Esophagus muscularis mucosa (tissue), 4 donors: ENCODE measurements around the gene PLXNA1. TPM values are rescaled to one million over a fixed set of nuclear protein-coding genes. Genes with fewer than 3 reads are reported as not detected.

Source experiments
- DNase-seq: peaks from one replicate; pipeline ENCODE4 v3.0.0-alpha.2; 2017; ENCODE audit errors: extremely low spot score
- H3K27ac ChIP-seq, 4 donors: fragments of 200-600 bp; sonication (generic); replicated peaks in 1 of 4; 1 replicate in 3 of 4; 2 replicates in 1 of 4; pipeline ENCODE4 v1.5.1; 2016 to 2019; ENCODE audit warnings: mild to moderate bottlenecking in 1 of 4
- H3K27me3 ChIP-seq, 4 donors: fragments of 200-600 bp; sonication (generic); one replicate each; pipeline versions ENCODE4 v1.5.1 to v1.6.0; 2016 to 2019
- H3K36me3 ChIP-seq, 4 donors: fragments of 200-600 bp; sonication (generic); one replicate each; pipeline ENCODE4 v1.5.1; 2016 to 2019
- H3K4me1 ChIP-seq, 4 donors: fragments of 200-600 bp; sonication (generic); one replicate each; pipeline ENCODE4 v1.5.1; 2016 to 2019
- H3K4me3 ChIP-seq, 4 donors: fragments of 200-600 bp; sonication (generic); 1 replicate in 2 of 4; 2 replicates in 2 of 4; pipeline ENCODE4 v1.5.1; 2016 to 2019; ENCODE audit warnings: mild to moderate bottlenecking in 4 of 4, moderate library complexity in 1 of 4
- H3K9me3 ChIP-seq, 4 donors: fragments of 200-600 bp; sonication (generic); 1 replicate in 3 of 4; 2 replicates in 1 of 4; pipeline ENCODE4 v1.5.1; 2016 to 2019
- CTCF ChIP-seq, 3 experiments: fragments of 200-600 bp in 2 of 3; fragments of 450-650 bp in 1 of 3; sonication (generic) in 2 of 3; IDR thresholded peaks; one replicate each; pipeline ENCODE4 v1.5.1; 2017 to 2019; ENCODE audit warnings: antibody characterized with exemption in 3 of 3, mild to moderate bottlenecking in 2 of 3, moderate library complexity in 1 of 3
- EP300 ChIP-seq: sonication (generic); formaldehyde crosslinking; IDR thresholded peaks from one replicate; pipeline ENCODE4 v1.6.1; 2017; ENCODE audit warnings: antibody characterized with exemption
- POLR2A ChIP-seq: fragments of 450-650 bp; IDR thresholded peaks from one replicate; pipeline ENCODE4 v1.6.1; 2017; ENCODE audit warnings: antibody characterized with exemption, moderate library complexity, mild to moderate bottlenecking, low read depth
- POLR2AphosphoS5 ChIP-seq, 2 donors: sonication (generic); formaldehyde crosslinking; IDR thresholded peaks; one replicate each; pipeline ENCODE4 v1.6.1; 2017; ENCODE audit warnings: antibody characterized with exemption in 2 of 2
- WGBS: methylation state at CpG from one replicate; pipeline ENCODE4 v1.1.5; 2018; 5-methylcytosine and 5-hydroxymethylcytosine counted together
- intact Hi-C: fragments of 100-400 bp; cut with DNase I; formaldehyde crosslinking; loops from one replicate; pipeline ENCODE4 v1.15.1; 2023
- total RNA-seq, 4 donors: library from RNA; depleted of rRNA; stranded (reverse); fragments of >200 nt; gene quantifications; one replicate each; pipeline versions ENCODE4 v1.1.0 to v1.2.1, GENCODE V29; 2016

The PLXNA1 gene
- total RNA-seq, 4 donors from 2014 or later = 33.6 to 82.4 (median 47.0) TPM

GRCh38 chr3:127027811-127028548 lies 45.1 kb downstream of the PLXNA1 start:
- Histone ChIP-seq H3K4me1 (peaks cover 0 to 3% (median 0%) of the 10 kb centered on the region in 4 donors), H3K9me3 (no peaks in the 10 kb centered on the region), H3K36me3 (peaks cover 26 to 96% (median 83%) of the 10 kb centered on the region in 4 donors), H3K27ac (no peak overlapping the region), H3K27me3 (no peaks in the 10 kb centered on the region), H3K4me3 (no peak overlapping the region)
- TF ChIP-seq EP300 (no peak), CTCF (IDR thresholded peaks at IDR 0.05) (no peak), POLR2A (no peak), POLR2AphosphoS5 (IDR thresholded peaks at IDR 0.05) (no peak)
- no peak for DNase-seq
- 98% methylated on average over 15 of the region's 29 CpGs for WGBS
- intact Hi-C loops = no loop called here

GRCh38 chr3:127028781-127029657 lies 46.1 kb downstream of the PLXNA1 start:
- intact Hi-C loops = no loop called here
- Histone ChIP-seq H3K9me3 (no peaks in the 10 kb centered on the region), H3K27ac (no peak overlapping the region), H3K4me3 (no peak overlapping the region), H3K36me3 (peaks cover 24 to 96% (median 85%) of the 10 kb centered on the region in 4 donors), H3K4me1 (peaks cover 0 to 3% (median 0%) of the 10 kb centered on the region in 4 donors), H3K27me3 (no peaks in the 10 kb centered on the region)
- TF ChIP-seq CTCF (IDR thresholded peaks at IDR 0.05) (no peak), POLR2A (no peak), EP300 (no peak), POLR2AphosphoS5 (IDR thresholded peaks at IDR 0.05) (no peak)
- 94% methylated on average over 3 of the region's 30 CpGs for WGBS
- no peak for DNase-seq

- peaks cover 24 to 94% (median 85%) of the 10 kb centered on the region in 4 donors for H3K36me3 ChIP-seq
- TF ChIP-seq EP300 = no peak
These were observed 47.0 kb downstream of the PLXNA1 start for GRCh38 chr3:127029658-127030507.

GRCh38 chr3:127030508-127031412 lies 47.8 kb downstream of the PLXNA1 start:
- Histone ChIP-seq H3K27ac (no peak overlapping the region), H3K9me3 (no peaks in the 10 kb centered on the region), H3K4me1 (peaks cover 0 to 6% (median 0%) of the 10 kb centered on the region in 4 donors), H3K4me3 (no peak overlapping the region), H3K36me3 (peaks cover 24 to 90% (median 82%) of the 10 kb centered on the region in 4 donors), H3K27me3 (no peaks in the 10 kb centered on the region)
- WGBS = 100% methylated on average over 3 of the region's 19 CpGs
- no peak for TF ChIP-seq POLR2AphosphoS5 (IDR thresholded peaks at IDR 0.05)
- TF ChIP-seq CTCF (IDR thresholded peaks at IDR 0.05) = no peak
- no peak for TF ChIP-seq EP300
- intact Hi-C loops = no loop called here
- no peak for DNase-seq

More at GRCh38 chr3:127029658-127030507, 47.0 kb downstream of the PLXNA1 start:
- intact Hi-C loops = no loop called here
- no peak overlapping the region for H3K27ac ChIP-seq
- DNase-seq = no peak
- H3K27me3 ChIP-seq = no peaks in the 10 kb centered on the region
- WGBS = 96% methylated on average over 13 of the region's 42 CpGs
- H3K4me1 ChIP-seq = peaks cover 0 to 3% (median 0%) of the 10 kb centered on the region in 4 donors
- no peaks in the 10 kb centered on the region for H3K9me3 ChIP-seq
- H3K4me3 ChIP-seq = no peak overlapping the region
